ENCODE measurements around the gene NFKBIL1.

NFKBIL1 gene

DNA sequence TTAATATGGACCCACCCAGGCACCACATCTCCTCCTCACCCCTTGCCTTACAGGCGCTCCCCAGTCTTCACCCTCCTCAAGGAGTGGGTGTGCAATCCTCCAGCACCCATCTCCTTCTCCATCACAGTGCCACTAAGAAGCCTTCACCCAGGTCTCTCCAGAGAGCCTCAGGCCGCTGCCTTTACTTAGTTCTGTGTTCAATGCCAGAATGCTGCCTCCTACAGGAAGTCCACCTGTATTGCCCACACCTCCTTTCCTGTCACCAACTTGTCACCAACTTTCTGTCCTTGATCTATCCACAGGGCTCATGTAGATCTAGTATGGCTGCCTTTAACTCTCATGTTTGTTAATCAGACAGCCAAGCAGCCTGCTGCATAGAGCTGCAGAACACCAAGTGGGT, 38.1 kb downstream of the NFKBIL1 start:
- Histone ChIP-seq H3K4me3 (ENCODE audit: low read length) (no peak overlapping the region; the same call in 1 of the 2 replicates), H3K79me2 (ENCODE audit: low read length) (peaks cover 32% of the 10 kb centered on the region), H3K4me1 (ENCODE audit: low read length) (peaks cover 49% of the 10 kb centered on the region), H4K20me1 (ENCODE audit: insufficient read depth, low read length) (no peaks in the 10 kb centered on the region), H2AFZ (ENCODE audit: low read depth, low read length) (no peak overlapping the region), H3K4me2 (ENCODE audit: low read length) (peak overlapping the region; percentile 61), H3K9me3 (ENCODE audit: insufficient read depth, low read length) (no peaks in the 10 kb centered on the region), H3K36me3 (replicated peaks; ENCODE audit: low read depth, low read length) (peaks cover 11% of the 10 kb centered on the region), H3K9ac (ENCODE audit: low read length) (peak overlapping the region; percentile 52; the same call in 1 of the 2 replicates), H3K27ac (ENCODE audit: low read length) (peak overlapping the region; percentile 82), H3K27me3 (ENCODE audit: low read depth, low read length) (no peaks in the 10 kb centered on the region)
- TF ChIP-seq EZH2phosphoT487 (IDR thresholded peaks at IDR 0.05; ENCODE audit: low read depth), result no peak
- TF ChIP-seq, protein P1, sequence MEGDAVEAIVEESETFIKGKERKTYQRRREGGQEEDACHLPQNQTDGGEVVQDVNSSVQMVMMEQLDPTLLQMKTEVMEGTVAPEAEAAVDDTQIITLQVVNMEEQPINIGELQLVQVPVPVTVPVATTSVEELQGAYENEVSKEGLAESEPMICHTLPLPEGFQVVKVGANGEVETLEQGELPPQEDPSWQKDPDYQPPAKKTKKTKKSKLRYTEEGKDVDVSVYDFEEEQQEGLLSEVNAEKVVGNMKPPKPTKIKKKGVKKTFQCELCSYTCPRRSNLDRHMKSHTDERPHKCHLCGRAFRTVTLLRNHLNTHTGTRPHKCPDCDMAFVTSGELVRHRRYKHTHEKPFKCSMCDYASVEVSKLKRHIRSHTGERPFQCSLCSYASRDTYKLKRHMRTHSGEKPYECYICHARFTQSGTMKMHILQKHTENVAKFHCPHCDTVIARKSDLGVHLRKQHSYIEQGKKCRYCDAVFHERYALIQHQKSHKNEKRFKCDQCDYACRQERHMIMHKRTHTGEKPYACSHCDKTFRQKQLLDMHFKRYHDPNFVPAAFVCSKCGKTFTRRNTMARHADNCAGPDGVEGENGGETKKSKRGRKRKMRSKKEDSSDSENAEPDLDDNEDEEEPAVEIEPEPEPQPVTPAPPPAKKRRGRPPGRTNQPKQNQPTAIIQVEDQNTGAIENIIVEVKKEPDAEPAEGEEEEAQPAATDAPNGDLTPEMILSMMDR (IDR thresholded peaks at IDR 0.05; ENCODE audit: low read depth, low read length), result peak; percentile 64

DNA sequence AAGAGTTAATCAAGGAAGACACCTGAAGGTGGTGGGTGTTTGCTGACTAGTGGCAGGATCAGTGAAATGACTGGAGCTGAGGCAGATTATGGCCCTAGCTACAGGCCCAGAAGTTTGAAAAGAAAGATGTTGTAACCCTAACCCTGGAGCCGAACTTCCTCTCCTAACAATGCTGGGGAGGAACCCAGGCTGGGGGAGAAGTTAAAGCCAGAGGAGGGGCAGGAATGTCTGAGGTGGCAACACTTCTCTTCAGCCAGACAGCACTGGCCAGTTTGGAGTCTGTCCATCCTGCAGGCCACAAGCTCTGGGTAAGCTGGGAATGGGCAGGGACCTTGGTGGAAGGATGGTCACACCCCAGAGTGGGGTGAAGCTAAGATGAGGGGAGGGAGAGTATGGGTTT, 38.6 kb downstream of the NFKBIL1 start, which contains the start of gene LST1:
Gene LST1, plus strand, starts transcription at position 270 of the 400 bp plus-strand sequence. CDS start 1,023 bp downstream, outside the sequence.
- Histone ChIP-seq H4K20me1 (ENCODE audit: insufficient read depth, low read length) (no peaks in the 10 kb centered on the region), H2AFZ (ENCODE audit: low read depth, low read length) (no peak within 1 kb of the TSS), H3K4me2 (ENCODE audit: low read length) (peak within 1 kb of the TSS; percentile 61), H3K4me1 (ENCODE audit: low read length) (peaks cover 49% of the 10 kb centered on the region), H3K36me3 (replicated peaks; ENCODE audit: low read depth, low read length) (peaks cover 11% of the 10 kb centered on the region), H3K4me3 (ENCODE audit: low read length) (no peak within 1 kb of the TSS; the same call in 1 of the 2 replicates), H3K27me3 (ENCODE audit: low read depth, low read length) (no peaks in the 10 kb centered on the region), H3K9me3 (ENCODE audit: insufficient read depth, low read length) (no peaks in the 10 kb centered on the region), H3K9ac (ENCODE audit: low read length) (peak within 1 kb of the TSS; percentile 52; the same call in 1 of the 2 replicates), H3K27ac (ENCODE audit: low read length) (peak within 1 kb of the TSS; percentile 82), H3K79me2 (ENCODE audit: low read length) (peaks cover 27% of the 10 kb centered on the region)
- no peak for TF ChIP-seq EZH2phosphoT487 (IDR thresholded peaks at IDR 0.05; ENCODE audit: low read depth)
- TF ChIP-seq, protein P1 (IDR thresholded peaks at IDR 0.05; ENCODE audit: low read depth, low read length), result no peak

DNA sequence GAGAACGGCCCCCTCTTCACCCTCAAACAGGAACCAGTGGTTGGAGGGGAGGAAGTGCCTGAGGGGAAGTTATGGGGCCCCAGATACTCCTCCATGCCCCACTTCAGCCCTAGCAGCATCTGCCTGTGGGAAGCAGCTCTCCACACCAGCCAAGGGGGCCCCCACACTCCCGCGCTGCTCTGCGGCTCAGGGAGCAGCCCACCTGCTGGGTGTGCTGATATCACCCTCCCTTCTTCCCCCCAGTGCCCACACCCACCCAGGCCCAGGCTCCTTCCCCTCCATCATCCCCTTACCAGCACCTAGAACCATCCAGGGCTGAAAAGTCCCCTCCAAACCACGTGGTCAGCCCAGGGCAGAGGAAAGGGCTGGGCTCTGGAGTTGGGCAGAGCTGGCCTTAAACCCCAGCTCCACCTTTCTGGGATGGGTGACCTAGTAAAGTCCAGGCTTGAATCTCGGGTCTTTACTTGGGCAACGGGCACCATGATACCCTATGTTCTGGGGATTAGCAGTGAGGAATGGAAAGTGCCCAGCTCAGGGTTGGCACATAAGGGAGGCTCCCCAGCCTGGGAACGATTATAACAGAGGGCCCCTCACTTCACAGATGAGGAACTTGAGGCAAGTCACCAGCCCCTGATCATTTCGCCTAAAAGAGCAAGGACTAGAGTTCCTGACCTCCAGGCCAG, 39.3 kb downstream of the NFKBIL1 start:
- Histone ChIP-seq H3K36me3 (replicated peaks; ENCODE audit: low read depth, low read length) (peaks cover 4% of the 10 kb centered on the region), H2AFZ (ENCODE audit: low read depth, low read length) (no peak overlapping the region), H3K4me1 (ENCODE audit: low read length) (peaks cover 49% of the 10 kb centered on the region), H3K27me3 (ENCODE audit: low read depth, low read length) (no peaks in the 10 kb centered on the region), H3K4me2 (ENCODE audit: low read length) (peak overlapping the region; percentile 61), H4K20me1 (ENCODE audit: insufficient read depth, low read length) (no peaks in the 10 kb centered on the region), H3K9me3 (ENCODE audit: insufficient read depth, low read length) (no peaks in the 10 kb centered on the region), H3K27ac (ENCODE audit: low read length) (peak overlapping the region; percentile 82), H3K79me2 (ENCODE audit: low read length) (peaks cover 19% of the 10 kb centered on the region), H3K9ac (ENCODE audit: low read length) (peak overlapping the region; percentile 52; the same call in 1 of the 2 replicates), H3K4me3 (ENCODE audit: low read length) (no peak overlapping the region)
- TF ChIP-seq EZH2phosphoT487 (IDR thresholded peaks at IDR 0.05; ENCODE audit: low read depth), result no peak
- TF ChIP-seq, protein P1 (IDR thresholded peaks at IDR 0.05; ENCODE audit: low read depth, low read length), result no peak

Data from OCI-LY3 (cell line).